Cardiac septum (tissue), 1 donor: ENCODE measurements around the gene PCDH15. TPM values are rescaled to one million over a fixed set of nuclear protein-coding genes. Genes with fewer than 3 reads are reported as not detected.

Experiments
- DNase-seq: peaks from one replicate; pipeline ENCODE4 v3.0.0-alpha.2; 2020; ENCODE audit warnings: low spot score
- intact Hi-C: fragments of 100-400 bp; cut with DNase I; formaldehyde crosslinking; loops from one replicate; pipeline ENCODE4 v1.14.0; 2022
- total RNA-seq: library from RNA; stranded (reverse); fragmentation: NEBNext Ultra II Directional; extraction: Animal tissue kit (Norgen Biotek cat#: 25700); gene quantifications from one replicate; pipeline ENCODE4 v1.2.1, GENCODE V29; 2021
- donor health status: DM: no; HTN: no; CAD: no.

PCDH15 gene
- total RNA-seq, 1 donor from 2014 or later: 0.57 TPM

DNA sequence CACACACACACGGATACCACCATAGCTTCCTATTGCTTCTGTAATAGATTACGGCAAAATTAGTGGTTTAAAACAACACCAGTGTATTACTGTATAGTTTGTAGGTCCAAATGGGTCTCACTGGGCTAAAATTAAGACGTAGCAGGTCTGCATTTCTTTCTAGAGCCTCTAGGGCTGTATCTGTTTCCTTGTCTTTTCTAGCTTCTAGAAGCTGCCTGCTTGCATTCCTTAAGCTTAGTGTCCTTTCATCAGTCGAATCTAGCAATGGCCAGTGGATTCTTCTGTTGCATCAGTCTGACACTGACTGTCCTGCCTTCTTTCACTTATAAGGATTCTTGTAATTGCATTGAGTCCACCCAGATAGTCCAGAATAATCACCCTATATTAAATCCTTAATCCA lies 882.3 kb downstream of the PCDH15 start:
- intact Hi-C loops: no loop called here

DNA sequence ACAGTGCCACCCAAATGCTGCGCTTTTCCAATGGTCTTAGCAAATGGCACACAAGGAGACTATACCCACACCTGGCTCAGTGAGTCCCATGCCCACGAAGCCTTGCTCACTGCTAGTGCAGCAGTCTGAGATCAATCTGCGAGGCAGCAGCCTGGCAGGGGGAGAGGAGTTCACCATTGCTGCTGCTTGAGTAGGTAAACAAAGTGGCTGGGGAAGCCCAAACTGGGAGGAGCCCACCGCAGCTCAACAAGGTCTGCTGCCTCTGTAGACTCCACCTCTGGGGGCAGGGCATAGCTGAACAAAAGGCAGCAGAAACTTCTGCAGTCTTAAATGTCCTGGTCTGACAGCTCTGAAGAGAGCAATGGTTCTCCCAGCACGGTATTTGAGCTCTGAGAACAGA lies 891.2 kb downstream of the PCDH15 start:
- DNase-seq: no peak
- intact Hi-C loops: no loop called here

More for the DNA sequence above, 882.3 kb downstream of the PCDH15 start:
- DNase-seq: no peak

DNA sequence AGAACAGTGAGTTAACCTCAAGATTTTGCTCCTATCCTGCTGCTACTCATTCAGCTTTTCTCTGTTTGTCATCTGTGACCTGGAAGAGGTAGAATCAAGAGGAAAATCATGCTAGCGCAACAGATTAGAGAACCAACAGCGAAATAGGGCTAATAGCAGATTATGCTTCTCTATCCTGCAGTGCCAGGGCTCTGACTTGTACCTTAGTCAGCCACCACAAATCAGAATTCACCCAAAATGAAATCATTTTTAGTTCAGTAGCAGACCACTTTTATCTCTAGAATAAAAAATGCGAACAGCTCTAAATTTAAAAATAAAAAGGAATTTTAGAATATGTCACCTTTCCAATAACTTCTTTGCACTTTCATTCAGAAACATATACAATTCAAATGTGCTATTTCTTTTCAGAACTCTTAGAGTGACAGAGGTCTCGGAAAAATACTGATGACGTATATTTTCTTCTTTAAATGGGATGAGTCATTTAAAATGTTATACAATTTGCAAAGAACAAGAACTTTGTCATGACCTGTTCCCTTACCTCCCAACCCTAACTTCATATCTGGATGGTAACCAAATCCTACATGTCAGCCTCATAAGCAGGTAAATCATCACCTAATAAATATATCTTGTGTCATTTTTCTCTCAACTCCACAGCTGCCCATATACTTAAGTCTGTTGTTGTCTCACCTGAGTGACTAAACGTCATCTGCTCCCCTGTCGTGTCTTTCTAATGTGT lies 896.4 kb downstream of the PCDH15 start:
- intact Hi-C loops: no loop called here

DNA sequence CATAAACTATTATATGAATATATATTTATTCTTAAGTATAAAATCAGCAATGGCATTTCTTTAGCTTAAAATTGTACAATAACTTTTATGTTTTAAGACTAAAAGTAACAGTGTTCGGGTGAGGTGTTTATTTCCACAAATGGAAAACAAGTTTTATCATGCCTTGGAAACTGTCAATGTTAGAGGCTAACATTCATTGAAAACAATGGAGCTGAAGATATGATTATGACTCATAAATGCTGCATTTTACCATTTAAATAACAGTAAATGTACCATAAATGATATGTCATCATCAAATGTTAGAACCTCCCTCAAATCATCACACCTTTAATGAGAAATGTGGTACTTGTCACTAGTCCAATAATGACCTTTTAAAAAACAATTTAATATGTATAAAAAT lies 897.3 kb downstream of the PCDH15 start:
- no peak for DNase-seq
- intact Hi-C loops: no loop called here

More for the DNA sequence above, 896.4 kb downstream of the PCDH15 start:
- DNase-seq: no peak

DNA sequence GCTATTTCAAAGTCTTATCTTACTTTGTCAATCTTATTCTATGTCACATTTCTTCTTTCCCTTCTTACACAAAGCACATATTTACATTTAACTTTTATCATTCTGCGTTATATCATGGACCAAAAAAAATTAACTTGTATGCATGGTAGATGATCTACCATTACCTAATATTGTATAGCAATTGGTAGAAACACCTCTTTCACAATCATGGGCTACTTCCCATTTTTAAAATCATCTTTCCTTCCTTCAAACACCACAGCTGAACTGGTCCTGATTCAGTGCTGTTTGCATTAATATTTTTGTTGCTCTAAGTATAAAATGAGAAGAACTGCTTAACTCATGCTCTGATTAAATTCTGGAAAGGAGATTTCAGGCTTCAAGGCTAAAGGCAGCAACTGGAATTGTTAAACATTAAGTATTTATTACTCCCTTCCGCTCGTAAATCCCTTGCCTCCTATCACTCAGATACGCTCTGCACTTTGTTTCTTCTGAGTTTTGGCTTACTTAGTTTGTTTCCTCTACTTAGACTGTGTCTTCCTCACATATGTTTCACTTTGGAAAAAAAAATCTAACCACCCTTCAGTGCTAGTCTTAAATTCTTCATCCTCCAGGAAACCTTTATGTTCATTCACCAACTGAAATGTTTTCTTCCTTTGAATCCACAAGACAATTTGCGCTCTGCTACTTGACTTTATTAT lies 901.4 kb downstream of the PCDH15 start:
- intact Hi-C loops: no loop called here
- no peak for DNase-seq

GRCh38 chr10:53898532-53898931 lies 902.5 kb downstream of the PCDH15 start:
- DNase-seq: no peak
- intact Hi-C loops: no loop called here

DNA sequence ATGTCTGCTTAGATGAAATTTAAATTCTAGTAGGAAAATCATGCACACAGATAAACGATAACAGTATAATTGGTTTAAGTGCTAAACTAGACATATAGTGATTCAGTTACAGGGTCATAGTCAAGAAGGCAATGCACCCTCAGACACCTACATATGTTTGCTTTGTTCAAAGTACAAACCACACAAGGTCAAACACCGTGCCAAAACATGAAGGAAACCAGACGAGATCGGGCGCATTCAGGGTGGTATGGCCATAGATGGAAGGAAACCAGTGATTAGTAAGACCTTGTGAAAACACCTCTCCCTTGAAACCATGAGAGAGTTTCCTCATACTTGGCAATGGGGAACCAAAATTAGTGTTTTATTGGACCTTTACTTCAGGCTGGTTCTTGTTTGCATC lies 906.9 kb downstream of the PCDH15 start:
- intact Hi-C loops: no loop called here
- no peak for DNase-seq

GRCh38 chr10:53893061-53893460 lies 908.0 kb downstream of the PCDH15 start:
- no peak for DNase-seq
- intact Hi-C loops: no loop called here

DNA sequence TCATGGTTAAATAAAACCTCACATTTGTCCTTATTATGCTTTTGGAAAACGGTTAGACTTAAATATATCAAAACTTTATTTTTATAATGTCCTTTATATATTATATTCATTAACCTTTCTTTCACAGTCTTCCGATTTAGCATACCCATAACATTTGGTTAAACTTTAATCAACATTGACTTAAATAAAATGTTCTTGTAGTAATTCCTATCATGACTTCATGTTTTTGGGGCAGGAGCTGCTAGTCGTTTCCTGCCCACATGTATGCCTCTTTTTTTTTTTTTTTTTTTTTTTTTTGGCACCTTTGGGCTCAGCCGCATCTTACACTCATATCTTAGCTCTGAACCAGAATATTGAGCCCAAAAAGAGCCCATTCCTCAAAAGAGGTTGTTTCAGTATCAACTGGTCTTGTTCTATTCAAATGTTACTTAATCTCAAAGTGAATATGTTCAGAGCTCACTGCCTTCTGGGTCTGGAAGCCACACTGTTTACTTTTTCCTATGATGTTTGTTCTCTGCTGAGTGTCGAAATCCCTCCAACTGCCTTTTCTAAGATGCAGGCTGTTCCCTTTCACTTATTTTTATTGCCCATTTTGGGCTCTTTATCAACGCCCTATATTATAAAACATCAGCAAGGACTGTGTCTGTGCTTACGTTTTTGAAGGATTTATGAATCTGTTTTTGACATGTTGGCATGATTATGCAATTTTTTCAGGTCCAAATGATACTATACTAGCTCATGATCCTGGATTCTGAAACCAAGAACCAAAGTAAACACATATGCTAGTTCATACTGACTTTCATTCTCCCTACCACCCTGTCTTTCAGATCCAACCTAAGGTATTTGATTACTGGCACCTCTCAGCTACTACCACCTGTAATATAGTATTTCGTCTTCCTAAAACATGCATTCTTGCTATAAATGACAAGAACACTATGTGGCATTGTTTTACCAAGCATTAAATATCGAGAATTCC lies 914.4 kb downstream of the PCDH15 start:
- intact Hi-C loops: no loop called here
- DNase-seq: no peak

- DNase-seq: no peak
- intact Hi-C loops: no loop called here
These were observed 936.2 kb downstream of the PCDH15 start for GRCh38 chr10:53864846-53865245.

- DNase-seq: no peak
- intact Hi-C loops: no loop called here
These were observed 948.4 kb downstream of the PCDH15 start for GRCh38 chr10:53852450-53853175.

DNA sequence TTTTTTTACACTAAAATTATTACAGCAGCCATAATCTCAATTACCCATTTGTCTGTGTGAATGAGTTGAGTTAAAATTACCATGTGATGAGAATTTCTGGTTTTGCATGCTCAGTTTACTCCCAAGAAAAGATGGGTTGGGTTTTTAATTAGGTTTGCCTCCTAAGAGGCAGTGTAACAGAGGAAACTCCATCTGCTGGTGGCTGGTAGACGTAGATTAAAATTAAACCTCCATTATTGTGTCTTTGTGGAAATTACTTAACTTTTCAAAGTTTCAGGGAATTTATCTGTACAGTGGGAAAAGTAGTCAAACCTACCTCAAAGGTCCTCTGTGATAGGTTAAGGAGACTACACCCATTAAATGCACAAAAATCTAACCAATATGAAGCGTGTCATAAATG lies 954.2 kb downstream of the PCDH15 start:
- intact Hi-C loops: no loop called here
- DNase-seq: no peak

DNA sequence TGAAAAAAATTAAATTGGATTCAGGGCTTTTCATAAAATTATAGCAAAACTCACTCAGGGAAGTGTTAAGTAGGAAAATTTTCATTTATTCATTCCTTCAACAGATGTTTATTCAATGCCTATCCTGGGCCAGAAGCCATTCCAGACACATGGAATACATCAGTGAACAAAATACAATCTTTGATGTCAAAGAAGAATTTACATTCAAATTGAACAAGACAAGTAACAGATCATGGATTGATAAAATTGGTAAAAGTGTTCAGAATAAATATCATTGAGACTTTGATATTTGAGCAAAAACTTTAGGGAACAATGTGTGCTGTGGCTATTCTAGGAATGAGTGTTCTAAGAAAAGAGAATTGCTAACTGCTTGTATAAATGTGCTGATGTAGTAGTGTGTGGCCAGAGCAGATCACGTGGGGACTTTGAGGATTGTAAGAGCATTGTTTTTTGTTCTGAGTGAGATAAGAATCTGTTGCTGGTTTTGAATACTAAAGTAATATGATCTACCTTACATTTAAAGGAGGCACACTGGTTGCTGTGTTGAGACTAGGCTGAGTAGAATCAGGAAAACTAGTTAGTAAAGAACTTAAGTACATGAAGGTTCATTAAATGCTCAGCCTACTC lies 957.2 kb downstream of the PCDH15 start:
- intact Hi-C loops: no loop called here
- DNase-seq: no peak

DNA sequence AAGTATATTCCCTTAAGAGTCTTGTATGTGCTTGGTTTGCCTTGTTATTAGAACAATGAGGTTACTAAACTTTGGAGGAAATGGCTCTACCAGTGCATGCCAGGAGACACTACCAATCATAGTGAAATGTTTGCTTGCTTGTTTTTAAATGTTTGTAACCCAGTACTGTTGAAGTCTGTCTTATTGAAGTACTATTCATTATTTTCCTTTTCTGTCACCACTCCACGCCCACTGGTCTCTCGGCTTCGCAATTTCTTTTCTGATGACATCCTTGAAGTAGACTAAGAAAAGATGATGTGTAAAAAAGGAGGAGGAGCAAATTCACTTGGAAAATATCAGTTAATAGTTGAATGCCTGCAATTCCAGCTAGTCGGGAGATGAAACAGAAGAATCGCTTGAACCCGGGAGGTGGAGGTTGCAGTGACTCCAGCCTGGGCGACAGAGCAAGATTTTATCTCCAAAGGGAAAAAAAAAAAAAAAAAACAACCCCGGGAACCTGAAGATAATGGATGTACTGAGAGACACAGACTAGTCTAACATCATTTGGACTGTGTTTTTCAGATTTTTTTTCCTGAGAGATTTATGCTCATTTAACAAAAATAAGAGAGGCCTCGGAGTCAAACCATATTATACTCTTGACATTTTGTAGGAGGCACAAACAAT lies 959.4 kb downstream of the PCDH15 start:
- no peak for DNase-seq
- intact Hi-C loops: no loop called here

GRCh38 chr10:53840653-53841052 lies 960.4 kb downstream of the PCDH15 start:
- intact Hi-C loops: no loop called here
- DNase-seq: no peak

DNA sequence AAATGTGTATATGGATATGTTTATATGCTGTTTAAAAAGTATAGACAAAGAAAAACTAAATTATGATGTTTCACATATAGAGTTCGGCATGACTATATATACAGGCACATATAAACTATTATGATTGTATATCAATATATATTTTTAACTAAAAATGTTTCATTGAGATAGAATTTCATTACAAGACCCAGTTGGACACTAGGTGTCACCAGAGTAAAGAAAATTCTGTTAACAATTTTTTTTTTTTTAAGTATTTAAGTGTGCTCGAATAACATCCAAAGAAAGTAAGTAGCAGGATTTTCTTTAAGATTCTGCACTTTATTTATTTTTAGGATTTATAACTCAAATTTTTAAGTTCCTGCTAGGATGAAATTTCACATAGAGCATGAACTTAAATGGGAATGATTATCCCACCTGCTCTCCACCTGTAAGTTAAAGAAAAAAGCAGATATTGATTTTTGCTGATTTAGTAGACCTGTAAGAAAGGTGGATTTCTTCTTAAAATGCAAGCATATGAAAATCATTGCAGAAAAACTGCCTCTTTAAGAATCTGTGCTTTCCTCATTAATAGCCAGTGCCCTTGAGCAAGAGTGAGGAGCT lies 961.5 kb downstream of the PCDH15 start:
- intact Hi-C loops: no loop called here
- no peak for DNase-seq

DNA sequence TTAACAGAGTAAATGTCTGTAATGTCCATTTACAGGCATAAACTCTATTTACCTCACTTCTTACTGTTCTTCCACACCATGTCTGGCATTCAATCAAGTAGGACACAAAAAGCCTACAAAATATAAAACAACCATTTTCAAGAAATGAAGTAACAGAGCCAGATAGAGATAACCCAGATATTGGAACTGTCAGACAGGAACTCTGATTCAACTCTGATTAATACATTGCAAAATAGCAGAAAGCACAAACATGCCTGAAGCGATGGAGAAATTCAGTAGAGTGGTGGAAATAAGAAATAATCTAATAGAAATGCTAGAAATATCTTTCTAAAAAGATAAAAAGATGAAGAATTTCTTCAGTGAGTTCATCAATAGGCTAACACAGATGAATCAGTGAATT lies 964.4 kb downstream of the PCDH15 start:
- intact Hi-C loops: no loop called here
- DNase-seq: no peak

DNA sequence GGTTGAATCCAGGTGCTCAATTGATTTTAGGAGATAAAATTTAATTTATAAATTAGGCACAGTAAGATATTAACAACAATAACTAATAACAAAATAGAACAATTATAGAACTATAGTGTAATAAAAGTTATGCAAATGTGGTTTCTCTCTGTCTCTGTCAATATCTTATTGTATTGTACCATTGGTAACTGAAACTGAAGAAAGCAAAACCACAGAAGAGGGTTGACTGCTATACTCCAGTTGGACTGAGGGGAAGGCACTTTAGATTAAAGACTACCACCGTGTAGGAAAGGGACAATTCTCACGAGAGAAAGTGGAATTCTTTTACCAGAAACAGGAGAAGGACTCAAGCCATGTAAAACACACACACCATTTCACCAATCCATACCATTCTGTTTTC lies 967.1 kb downstream of the PCDH15 start:
- intact Hi-C loops: no loop called here
- no peak for DNase-seq
